Naive thymus-derived CD4-positive, alpha-beta T cell (primary cell): ENCODE data around the gene ATG10. TPM values are rescaled to one million over a fixed set of nuclear protein-coding genes. Genes with fewer than 3 reads are reported as not detected.

Experiments
- ATAC-seq: fragments of 150-1000 bp; cut with Tn5 transposase; 2 replicates; pipeline ENCODE4 v1.10.0; 2021; ENCODE audit warnings: mild to moderate bottlenecking, moderate library complexity
- CTCF ChIA-PET: fragments of 350-600 bp; sonication (Branson Sonifier 250); formaldehyde crosslinking; loops from one replicate; lab custom pipeline; 2021; ENCODE audit warnings: antibody characterized with exemption; lab: Charles Lee
- POLR2A ChIA-PET: fragments of 350-600 bp; sonication (Branson Sonifier 250); formaldehyde crosslinking; loops from one replicate; lab custom pipeline; 2021; ENCODE audit warnings: antibody characterized with exemption, inconsistent platforms; lab: Charles Lee
- DNase-seq, 9 donors: peaks; one replicate each; pipeline versions ENCODE4 v3.0.0 to v3.0.0-alpha.2; 2020 to 2022; ENCODE audit warnings: mixed read lengths in 1 of 9
- H3K27ac ChIP-seq: one replicate; pipeline ENCODE4 v1.7.0; 2013; ENCODE audit warnings: mild to moderate bottlenecking, low read depth, low read length, moderate library complexity
- H3K27me3 ChIP-seq, 2 donors: one replicate each; pipeline ENCODE4 v1.7.0; 2013; ENCODE audit warnings: low read length in 2 of 2, mild to moderate bottlenecking in 2 of 2, moderate library complexity in 2 of 2; ENCODE audit not compliant: control insufficient read depth in 2 of 2, insufficient read depth in 2 of 2
- H3K36me3 ChIP-seq, 3 experiments: 1 replicate in 2 of 3; 2 replicates in 1 of 3; pipeline ENCODE4 v1.7.0; 2013; ENCODE audit warnings: low read length in 3 of 3, mild to moderate bottlenecking in 3 of 3, moderate library complexity in 1 of 3; ENCODE audit not compliant: insufficient read depth in 3 of 3, control insufficient read depth in 2 of 3
- H3K4me1 ChIP-seq, 2 donors: one replicate each; pipeline ENCODE4 v1.7.0; 2013; ENCODE audit warnings: low read length in 2 of 2, mild to moderate bottlenecking in 2 of 2, moderate library complexity in 1 of 2; ENCODE audit not compliant: control insufficient read depth in 2 of 2, insufficient read depth in 2 of 2
- H3K4me3 ChIP-seq: 2 replicates; pipeline ENCODE4 v1.7.0; 2013; ENCODE audit warnings: mild to moderate bottlenecking, low read length
- H3K9me3 ChIP-seq, 3 experiments: 1 replicate in 2 of 3; 2 replicates in 1 of 3; pipeline ENCODE4 v1.7.0; 2013; ENCODE audit warnings: low read length in 3 of 3; ENCODE audit not compliant: control insufficient read depth in 2 of 3
- H3K27ac Mint-ChIP-seq, 9 donors: one replicate each; pipeline ENCODE4 v1.8.0; 2020 to 2022; ENCODE audit warnings: mixed read lengths in 9 of 9, mild to moderate bottlenecking in 8 of 9, moderate library complexity in 5 of 9, inconsistent platforms in 2 of 9
- H3K27me3 Mint-ChIP-seq, 5 donors: one replicate each; pipeline ENCODE4 v1.8.0; 2021 to 2022; ENCODE audit warnings: mixed read lengths in 5 of 5, mild to moderate bottlenecking in 1 of 5
- H3K36me3 Mint-ChIP-seq, 5 donors: one replicate each; pipeline ENCODE4 v1.8.0; 2020 to 2022; ENCODE audit warnings: mixed read lengths in 5 of 5, mild to moderate bottlenecking in 3 of 5, inconsistent platforms in 1 of 5
- H3K4me1 Mint-ChIP-seq, 7 donors: one replicate each; pipeline ENCODE4 v1.8.0; 2020 to 2022; ENCODE audit warnings: mixed read lengths in 7 of 7, mild to moderate bottlenecking in 3 of 7, inconsistent platforms in 1 of 7
- H3K4me3 Mint-ChIP-seq, 10 donors: one replicate each; pipeline ENCODE4 v1.8.0; 2020 to 2022; ENCODE audit warnings: mild to moderate bottlenecking in 10 of 10, mixed read lengths in 10 of 10, moderate library complexity in 6 of 10, inconsistent platforms in 2 of 10
- H3K9me3 Mint-ChIP-seq, 11 donors: one replicate each; pipeline ENCODE4 v1.8.0; 2020 to 2022; ENCODE audit warnings: mixed read lengths in 11 of 11, mild to moderate bottlenecking in 4 of 11, inconsistent platforms in 1 of 11, moderate library complexity in 1 of 11
- intact Hi-C, 2 donors: fragments of 100-400 bp; cut with micrococcal nuclease; formaldehyde crosslinking; loops; one replicate each; pipeline ENCODE4 v1.15.1; 2023
- polyA plus RNA-seq, 2 donors: library from polyadenylated mRNA; unstranded; fragments of 300-500 nt; fragmentation: Illumina TruSeq; gene quantifications; one replicate each; pipeline ENCODE4 v1.2.3, GENCODE V29; 2021
- total RNA-seq, 6 experiments: library from RNA in 5 of 6; stranded (reverse) in 5 of 6; gene quantifications; 1 replicate in 5 of 6; 2 replicates in 1 of 6; pipeline ENCODE4 v1.2.3 and lab custom pipeline; 2021 to 2026

ATG10 gene
- total and polyA plus RNA-seq, 7 experiments from 2014 or later = 6.4 to 14.4 (median 9.1) TPM

GRCh38 chr5:82274343-82275211, 302.8 kb downstream of the ATG10 start:
- ChIA-PET POLR2A (interaction anchor here (0.8 kb wide), 1 partner anchor 17 kb away, joined by 3 read pairs; no protein-coding TSS in a partner anchor), CTCF (no interaction called here)
- Histone ChIP-seq H3K9me3 (no peaks in the 10 kb centered on the region), H3K27ac (no peak overlapping the region), H3K27me3 (no peaks in the 10 kb centered on the region), H3K4me1 (peaks cover 12 to 16% of the 10 kb centered on the region in 2 donors), H3K4me3 (no peak overlapping the region), H3K36me3 (peaks cover 6 to 32% (median 14%) of the 10 kb centered on the region in 3 experiments)
- intact Hi-C loops = loop anchor here in 1 of 2 donors (5.0 to 10.0 kb wide), 2 partner anchors 1070 to 1867 kb away; partner anchors contain the start of gene ZFYVE16
- peak in 1 of 9 donors; percentile 25 for DNase-seq
- ATAC-seq = no peak
- Mint-ChIP-seq H3K9me3 (peaks cover 0 to 7% (median 0%) of the 10 kb centered on the region in 11 donors), H3K4me3 (peak overlapping the region in 1 of 10 donors; percentile 14), H3K4me1 (peaks cover 13 to 69% (median 40%) of the 10 kb centered on the region in 7 donors), H3K36me3 (peaks cover 7 to 52% (median 40%) of the 10 kb centered on the region in 5 donors), H3K27me3 (no peaks in the 10 kb centered on the region), H3K27ac (peak overlapping the region in 2 of 9 donors; percentile 31 to 38)

- intact Hi-C loops = loop anchor here in 1 of 2 donors (5.0 to 10.0 kb wide), 2 partner anchors 1070 to 1868 kb away; partner anchors contain the start of gene ZFYVE16
- Histone ChIP-seq H3K27ac (no peak overlapping the region), H3K4me3 (no peak overlapping the region), H3K36me3 (peaks cover 6 to 32% (median 14%) of the 10 kb centered on the region in 3 experiments), H3K27me3 (no peaks in the 10 kb centered on the region), H3K4me1 (peaks cover 12 to 16% of the 10 kb centered on the region in 2 donors), H3K9me3 (no peaks in the 10 kb centered on the region)
- ATAC-seq (no peak), DNase-seq (no peak)
- no peaks in the 10 kb centered on the region for H3K27me3 Mint-ChIP-seq
- H3K36me3 Mint-ChIP-seq = peaks cover 7 to 45% (median 37%) of the 10 kb centered on the region in 5 donors
- POLR2A ChIA-PET = interaction anchor here (0.8 kb wide), 1 partner anchor 17 kb away, joined by 3 read pairs; no protein-coding TSS in a partner anchor
- peaks cover 13 to 70% (median 40%) of the 10 kb centered on the region in 7 donors for H3K4me1 Mint-ChIP-seq
- peak overlapping the region in 6 of 10 donors; percentile 3 to 66 (median 16) for H3K4me3 Mint-ChIP-seq
- CTCF ChIA-PET = no interaction called here
- peaks cover 0 to 3% (median 0%) of the 10 kb centered on the region in 11 donors for H3K9me3 Mint-ChIP-seq
- H3K27ac Mint-ChIP-seq = peak overlapping the region in 4 of 9 donors; percentile 13 to 31 (median 17)
Observed at GRCh38 chr5:82275216-82275664, 303.4 kb downstream of the ATG10 start.

- H3K4me1 Mint-ChIP-seq = peaks cover 13 to 72% (median 44%) of the 10 kb centered on the region in 7 donors
- POLR2A ChIA-PET = interaction anchor here (1.4 to 2.8 kb wide), 3 partner anchors 526 to 974 kb away, joined by 3 to 15 read pairs (median 7); partner anchors contain the start of genes SSBP2, TMEM167A and XRCC4
Observed at GRCh38 chr5:82276800-82277612, 305.2 kb downstream of the ATG10 start.

GRCh38 chr5:82277613-82277986, 305.8 kb downstream of the ATG10 start:
- H3K9me3 ChIP-seq = no peaks in the 10 kb centered on the region
- H3K27ac Mint-ChIP-seq = peak overlapping the region; percentile 94 to 99 (median 96)
- H3K27me3 Mint-ChIP-seq = no peaks in the 10 kb centered on the region
- H3K27ac ChIP-seq = peak overlapping the region; percentile 80
- H3K36me3 Mint-ChIP-seq = peaks cover 7 to 38% (median 34%) of the 10 kb centered on the region in 5 donors
- DNase-seq (no peak), ATAC-seq (no peak)
- peaks cover 13 to 69% (median 40%) of the 10 kb centered on the region in 7 donors for H3K4me1 Mint-ChIP-seq
- peaks cover 12 to 16% of the 10 kb centered on the region in 2 donors for H3K4me1 ChIP-seq
- ChIA-PET POLR2A (interaction anchor here (0.9 to 2.8 kb wide), 6 partner anchors 10 to 974 kb away, joined by 3 to 15 read pairs (median 3); partner anchors contain the start of genes SSBP2, TMEM167A and XRCC4), CTCF (no interaction called here)
- peaks cover 6 to 32% (median 14%) of the 10 kb centered on the region in 3 experiments for H3K36me3 ChIP-seq
- H3K9me3 Mint-ChIP-seq = peaks cover 0 to 3% (median 0%) of the 10 kb centered on the region in 11 donors
- peak overlapping the region; percentile 72 for H3K4me3 ChIP-seq
- intact Hi-C loops = loop anchor here in 1 of 2 donors (5.0 to 10.0 kb wide), 2 partner anchors 1067 to 1870 kb away; partner anchors contain the start of gene ZFYVE16
- no peaks in the 10 kb centered on the region for H3K27me3 ChIP-seq
- peak overlapping the region; percentile 87 to 98 (median 94) for H3K4me3 Mint-ChIP-seq

More at GRCh38 chr5:82276800-82277612, 305.2 kb downstream of the ATG10 start:
- Mint-ChIP-seq H3K36me3 (peaks cover 7 to 40% (median 37%) of the 10 kb centered on the region in 5 donors), H3K27ac (peak overlapping the region; percentile 94 to 99 (median 96)), H3K27me3 (no peaks in the 10 kb centered on the region), H3K4me3 (peak overlapping the region; percentile 87 to 98 (median 94)), H3K9me3 (peaks cover 0 to 3% (median 0%) of the 10 kb centered on the region in 11 donors)
- CTCF ChIA-PET = no interaction called here
- Histone ChIP-seq H3K4me1 (peaks cover 12 to 16% of the 10 kb centered on the region in 2 donors), H3K27me3 (no peaks in the 10 kb centered on the region), H3K27ac (peak overlapping the region; percentile 80), H3K36me3 (peaks cover 6 to 32% (median 14%) of the 10 kb centered on the region in 3 experiments), H3K9me3 (no peaks in the 10 kb centered on the region), H3K4me3 (peak overlapping the region; percentile 72)
- intact Hi-C loops = loop anchor here in 1 of 2 donors (5.0 to 10.0 kb wide), 2 partner anchors 1068 to 1870 kb away; partner anchors contain the start of gene ZFYVE16
- no peak for ATAC-seq
- no peak for DNase-seq

GRCh38 chr5:82277987-82278710, 306.3 kb downstream of the ATG10 start, which contains the start of gene RPS23:
Gene RPS23, minus strand, starts transcription at chr5:82278354. Its CDS starts 31 bp downstream, at chr5:82278323.
- peak within 1 kb of the TSS; percentile 80 for H3K27ac ChIP-seq
- H3K4me3 Mint-ChIP-seq = peak within 1 kb of the TSS; percentile 87 to 98 (median 94)
- H3K4me3 ChIP-seq = peak within 1 kb of the TSS; percentile 72
- H3K27ac Mint-ChIP-seq = peak within 1 kb of the TSS; percentile 94 to 99 (median 96)
- H3K9me3 ChIP-seq = no peaks in the 10 kb centered on the region
- DNase-seq = peak; percentile 78 to 90 (median 85)
- H3K27me3 ChIP-seq = no peaks in the 10 kb centered on the region
- no peaks in the 10 kb centered on the region for H3K27me3 Mint-ChIP-seq
- intact Hi-C loops = loop anchor here (1.0 to 10.0 kb wide), 12 partner anchors 79 to 1871 kb away; partner anchors contain the start of genes SSBP2 (in 2 of the 2), TMEM167A (in 2 of the 2), XRCC4 (in 2 of the 2) and ZCCHC9 (in 2 of the 2)
- peaks cover 7 to 37% (median 31%) of the 10 kb centered on the region in 5 donors for H3K36me3 Mint-ChIP-seq
- POLR2A ChIA-PET = interaction anchor here (0.9 to 2.8 kb wide), 6 partner anchors 10 to 975 kb away, joined by 3 to 15 read pairs (median 3); partner anchors contain the start of genes SSBP2, TMEM167A and XRCC4
- H3K4me1 Mint-ChIP-seq = peaks cover 13 to 67% (median 39%) of the 10 kb centered on the region in 7 donors
- peaks cover 0 to 3% (median 0%) of the 10 kb centered on the region in 11 donors for H3K9me3 Mint-ChIP-seq
- H3K36me3 ChIP-seq = peaks cover 6 to 32% (median 14%) of the 10 kb centered on the region in 3 experiments
- ATAC-seq = peak; percentile 96
- CTCF ChIA-PET = interaction anchor here (0.6 to 0.9 kb wide), 2 partner anchors 14 to 71 kb away, joined by 3 read pairs; no protein-coding TSS in a partner anchor
- peaks cover 12 to 16% of the 10 kb centered on the region in 2 donors for H3K4me1 ChIP-seq
